Colonic mucosa (tissue), 4 donors: ENCODE measurements around the gene AAK1. TPM values are rescaled to one million over a fixed set of nuclear protein-coding genes. Genes with fewer than 3 reads are reported as not detected.

Source experiments
- DNase-seq: peaks from one replicate; pipeline ENCODE4 v3.0.0-alpha.2; 2020
- H3K27ac ChIP-seq: fragments of 200-600 bp; one replicate; pipeline ENCODE4 v1.8.0; 2021
- H3K27me3 ChIP-seq: fragments of 200-600 bp; one replicate; pipeline ENCODE4 v1.8.0; 2021
- H3K36me3 ChIP-seq: fragments of 200-600 bp; one replicate; pipeline ENCODE4 v1.8.0; 2021
- H3K4me1 ChIP-seq: fragments of 200-600 bp; one replicate; pipeline ENCODE4 v1.8.0; 2021; ENCODE audit warnings: mild to moderate bottlenecking
- H3K4me3 ChIP-seq: fragments of 200-600 bp; one replicate; pipeline ENCODE4 v1.8.0; 2021
- H3K9ac ChIP-seq, 2 donors: one replicate each; pipeline ENCODE4 v1.7.0; 2013; ENCODE audit warnings: control low read depth in 2 of 2, low read depth in 2 of 2, low read length in 2 of 2
- H3K9me3 ChIP-seq: fragments of 200-600 bp; one replicate; pipeline ENCODE4 v1.8.0; 2021
- CTCF ChIP-seq: fragments of 200-600 bp; IDR thresholded peaks from one replicate; pipeline ENCODE4 v1.8.0; 2022; ENCODE audit warnings: antibody characterized with exemption, mild to moderate bottlenecking
- intact Hi-C: fragments of 100-400 bp; cut with DNase I; formaldehyde crosslinking; loops from one replicate; pipeline ENCODE4 v1.14.1; 2022
- total RNA-seq, 2 donors: library from RNA; stranded (reverse); fragmentation: NEBNext Ultra II Directional in 1 of 2; extraction: Animal tissue kit (Norgen Biotek cat#: 25700) in 1 of 2; gene quantifications; one replicate each; pipeline ENCODE4 v1.2.1, GENCODE V29; 2021
- donor health status: healthy.
- donor health status: DM: no; HTN: no; CAD: no.
- donor health status: DM: no; HTN: no; CAD: no.

The AAK1 gene
- total RNA-seq, 2 donors from 2014 or later: 33.5 to 41.7 TPM

GRCh38 chr2:69618362-69618761, 25.2 kb downstream of the AAK1 start:
- Histone ChIP-seq H3K9ac (no peak overlapping the region), H3K27me3 (no peaks in the 10 kb centered on the region), H3K36me3 (no peaks in the 10 kb centered on the region), H3K4me3 (no peak overlapping the region), H3K4me1 (no peaks in the 10 kb centered on the region), H3K27ac (no peak overlapping the region), H3K9me3 (no peaks in the 10 kb centered on the region)
- intact Hi-C loops: no loop called here
- no peak for TF ChIP-seq CTCF
- no peak for DNase-seq

DNA sequence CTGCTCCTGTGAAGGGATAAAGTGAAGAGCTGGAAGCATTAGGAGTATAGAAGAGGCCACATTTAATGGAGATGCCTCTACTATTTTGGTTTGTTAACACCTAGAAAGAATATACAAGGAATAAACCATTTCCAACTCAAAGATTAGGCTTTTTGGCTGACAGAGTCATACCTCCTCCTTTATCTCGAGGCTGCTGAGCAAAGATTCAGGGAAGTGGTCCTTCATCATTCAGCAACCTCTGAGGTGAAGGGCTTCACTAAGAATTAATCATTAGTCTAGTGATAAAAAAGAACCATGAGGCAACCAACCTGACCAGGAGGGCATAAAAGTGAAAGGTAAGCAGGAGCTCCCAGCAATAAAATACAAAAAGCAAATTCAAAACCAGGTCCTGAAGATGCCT, 25.8 kb downstream of the AAK1 start:
- no peaks in the 10 kb centered on the region for H3K36me3 ChIP-seq
- no peaks in the 10 kb centered on the region for H3K9me3 ChIP-seq
- no peaks in the 10 kb centered on the region for H3K4me1 ChIP-seq
- no peak for TF ChIP-seq CTCF
- DNase-seq: no peak
- intact Hi-C loops: no loop called here
- no peak overlapping the region for H3K27ac ChIP-seq
- no peaks in the 10 kb centered on the region for H3K27me3 ChIP-seq
- no peak overlapping the region for H3K9ac ChIP-seq
- no peak overlapping the region for H3K4me3 ChIP-seq

DNA sequence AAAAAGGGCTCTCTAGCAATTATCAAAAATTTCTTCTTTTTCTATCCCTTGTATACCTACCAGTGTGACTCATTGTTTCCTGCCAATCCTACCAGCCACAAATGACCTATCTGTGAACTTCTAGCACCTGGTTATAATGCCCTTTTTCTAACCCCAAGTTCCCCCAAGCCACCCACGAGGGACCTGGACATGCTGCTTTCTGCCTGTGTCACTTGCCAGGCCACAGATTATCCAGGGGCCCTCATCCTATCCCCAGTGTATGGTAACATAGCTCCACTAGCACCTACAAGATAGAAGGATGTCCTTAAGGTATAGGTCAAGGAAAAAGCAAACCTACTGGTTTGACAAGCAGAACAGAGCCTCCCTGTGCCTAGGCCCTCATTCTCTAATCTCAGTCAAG, 26.8 kb downstream of the AAK1 start:
- Histone ChIP-seq H3K4me1 (no peaks in the 10 kb centered on the region), H3K9ac (no peak overlapping the region), H3K27ac (no peak overlapping the region), H3K36me3 (no peaks in the 10 kb centered on the region), H3K4me3 (no peak overlapping the region), H3K9me3 (no peaks in the 10 kb centered on the region), H3K27me3 (no peaks in the 10 kb centered on the region)
- no peak for DNase-seq
- TF ChIP-seq CTCF: no peak
- intact Hi-C loops: no loop called here

DNA sequence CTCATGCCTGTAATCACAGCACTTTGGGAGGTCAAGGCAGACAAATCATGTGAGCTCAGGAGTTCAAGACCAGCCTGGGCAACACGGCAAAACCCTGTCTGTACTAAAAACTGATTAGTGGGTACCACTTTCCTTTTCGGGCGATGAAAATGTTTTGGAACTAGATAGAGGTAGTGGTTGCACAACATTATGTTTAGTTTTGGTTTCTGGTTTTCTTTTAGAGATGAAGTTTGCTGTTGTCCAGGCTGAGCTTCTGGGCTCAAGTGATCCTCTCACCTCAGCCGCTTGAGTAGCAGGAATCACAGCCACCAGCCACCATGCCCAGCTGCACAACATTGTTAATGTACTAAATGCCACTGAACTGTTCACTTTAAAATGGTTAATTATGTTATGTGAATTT, 27.6 kb downstream of the AAK1 start:
- Histone ChIP-seq H3K4me3 (no peak overlapping the region), H3K9me3 (no peaks in the 10 kb centered on the region), H3K4me1 (no peaks in the 10 kb centered on the region), H3K27ac (no peak overlapping the region), H3K9ac (no peak overlapping the region), H3K36me3 (no peaks in the 10 kb centered on the region), H3K27me3 (no peaks in the 10 kb centered on the region)
- intact Hi-C loops: no loop called here
- no peak for DNase-seq
- no peak for TF ChIP-seq CTCF

DNA sequence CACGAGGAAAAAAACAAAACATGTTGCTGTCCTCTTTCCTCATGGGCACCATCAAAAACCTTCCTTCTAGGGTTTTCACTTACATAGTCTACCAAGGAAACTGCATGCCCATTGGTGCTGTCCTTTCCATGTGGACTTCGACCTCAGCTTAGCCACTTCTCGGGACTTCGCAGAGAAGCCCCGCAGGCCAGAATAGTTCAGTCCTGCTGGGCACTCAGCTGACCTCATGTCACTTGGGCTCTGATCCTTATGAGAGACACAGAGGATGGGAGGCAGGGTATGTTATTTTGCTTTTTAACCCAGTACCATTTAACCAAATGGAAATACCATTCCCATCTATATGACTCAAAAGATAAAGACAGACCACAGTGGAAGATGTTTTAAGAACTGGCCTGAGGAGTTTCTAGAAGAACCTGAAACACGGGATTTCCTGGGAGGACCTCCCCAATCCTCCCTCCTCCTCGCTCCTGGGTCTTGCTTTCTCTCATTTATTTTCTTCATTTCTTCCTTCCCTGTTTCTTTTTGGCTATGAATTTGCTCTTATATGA, 28.4 kb downstream of the AAK1 start:
- no peak overlapping the region for H3K27ac ChIP-seq
- no peak overlapping the region for H3K4me3 ChIP-seq
- H3K36me3 ChIP-seq: no peaks in the 10 kb centered on the region
- H3K9me3 ChIP-seq: no peaks in the 10 kb centered on the region
- no peak for TF ChIP-seq CTCF
- H3K27me3 ChIP-seq: no peaks in the 10 kb centered on the region
- no peaks in the 10 kb centered on the region for H3K4me1 ChIP-seq
- intact Hi-C loops: no loop called here
- no peak overlapping the region for H3K9ac ChIP-seq
- no peak for DNase-seq

DNA sequence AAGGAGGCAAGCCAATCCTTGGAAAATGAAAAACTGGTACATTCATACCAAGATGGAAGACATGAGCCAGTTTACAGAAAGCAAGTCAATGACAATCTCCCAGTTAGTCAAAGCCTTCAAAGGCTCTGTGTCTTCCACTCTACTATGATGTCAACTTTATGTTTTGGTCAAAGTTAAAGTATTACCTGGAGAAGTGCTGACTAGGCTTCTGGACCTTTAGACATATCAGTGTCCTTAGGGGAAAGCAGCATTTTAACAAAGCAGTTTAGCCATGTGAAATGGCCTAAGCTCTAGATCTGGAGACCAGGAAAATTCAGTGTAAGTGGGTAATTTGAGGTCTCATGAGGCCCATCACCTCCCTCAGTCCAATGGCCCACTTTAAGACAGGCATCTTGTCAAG, 30.8 kb downstream of the AAK1 start:
- H3K4me1 ChIP-seq: no peaks in the 10 kb centered on the region
- no peak overlapping the region for H3K4me3 ChIP-seq
- TF ChIP-seq CTCF: no peak
- no peaks in the 10 kb centered on the region for H3K27me3 ChIP-seq
- no peak overlapping the region for H3K9ac ChIP-seq
- H3K27ac ChIP-seq: no peak overlapping the region
- DNase-seq: no peak
- intact Hi-C loops: no loop called here
- no peaks in the 10 kb centered on the region for H3K36me3 ChIP-seq
- H3K9me3 ChIP-seq: no peaks in the 10 kb centered on the region
